K562 (cell line): Measurements from ENCODE around the gene SPEG. TPM values are rescaled to one million over a fixed set of nuclear protein-coding genes. Genes with fewer than 3 reads are reported as not detected.

ENCODE experiments used
- ADNP ChIP-seq: fragments of 200-800 bp; sonication (Bioruptor generic); IDR thresholded peaks from 2 replicates; pipeline ENCODE4 v1.6.1; 2016; ENCODE audit warnings: missing genetic modification characterization, missing compliant biosample characterization
- ATF7 ChIP-seq: fragments of 450-650 bp; IDR thresholded peaks from 2 replicates; pipeline ENCODE4 v1.7.1; 2014; ENCODE audit warnings: mild to moderate bottlenecking, moderate library complexity
- E2F3 ChIP-seq: fragments of 250-450 bp; sonication (Bioruptor Pico); IDR thresholded peaks from 2 replicates; pipeline ENCODE4 v1.4.0; 2020; ENCODE audit warnings: mild to moderate bottlenecking
- EGR1 ChIP-seq: fragments of 450-650 bp; conservative IDR thresholded peaks from 2 replicates; pipeline ENCODE4 v1.6.1; 2017; ENCODE audit warnings: mild to moderate bottlenecking
- ETV6 ChIP-seq, 3 experiments: fragments of 150-350 bp in 1 of 3; sonication (generic) in 1 of 3; formaldehyde crosslinking in 1 of 3; IDR thresholded peaks; 2 replicates each; pipeline versions ENCODE4 v1.6.1 to v1.8.0; 2014 to 2022; ENCODE audit warnings: borderline replicate concordance in 2 of 3, low read depth in 2 of 3, antibody characterized with exemption in 1 of 3, low read length in 1 of 3, mild to moderate bottlenecking in 1 of 3, missing genetic modification reagents in 1 of 3
- FOXP4 ChIP-seq: sonication (generic); formaldehyde crosslinking; IDR thresholded peaks from 2 replicates; pipeline ENCODE4 v1.8.0; 2022; ENCODE audit warnings: mild to moderate bottlenecking, missing genetic modification reagents, borderline replicate concordance
- HBP1 ChIP-seq: fragments of 450-650 bp; formaldehyde crosslinking; IDR thresholded peaks from 2 replicates; pipeline ENCODE4 v1.4.0; 2022; ENCODE audit warnings: missing genetic modification characterization
- HNRNPLL ChIP-seq: fragments of 200-400 bp; formaldehyde crosslinking; IDR thresholded peaks from 2 replicates; pipeline ENCODE4 v1.6.1; 2017; ENCODE audit warnings: low read length, low read depth, mild to moderate bottlenecking; ENCODE audit not compliant: poor library complexity, severe bottlenecking
- KDM2B ChIP-seq: fragments of 250-450 bp; sonication (Bioruptor Pico); IDR thresholded peaks from 2 replicates; pipeline ENCODE4 v1.8.0; 2021; ENCODE audit warnings: mild to moderate bottlenecking, moderate library complexity
- NR2C2 ChIP-seq, 2 experiments: fragments of 200-800 bp in 1 of 2; sonication (Bioruptor generic) in 1 of 2; sonication (generic) in 1 of 2; formaldehyde crosslinking in 1 of 2; IDR thresholded peaks; 2 replicates each; pipeline versions ENCODE4 v1.6.1 to v1.8.0; 2016 to 2022; ENCODE audit warnings: mild to moderate bottlenecking in 1 of 2, missing compliant biosample characterization in 1 of 2, missing genetic modification characterization in 1 of 2, missing genetic modification reagents in 1 of 2
- PCBP1 ChIP-seq: fragments of 200-400 bp; formaldehyde crosslinking; IDR thresholded peaks from 2 replicates; pipeline ENCODE4 v1.6.1; 2018; ENCODE audit warnings: mild to moderate bottlenecking, low read depth, low read length; ENCODE audit not compliant: poor library complexity, severe bottlenecking
- PHB ChIP-seq: fragments of 250-450 bp; sonication (Bioruptor Pico); IDR thresholded peaks from 2 replicates; pipeline ENCODE4 v1.5.0; 2021
- PML ChIP-seq: IDR thresholded peaks from 2 replicates; pipeline ENCODE4 v1.6.1; 2012; ENCODE audit warnings: low read length, inconsistent platforms
- RUNX1 ChIP-seq: sonication (generic); IDR thresholded peaks from 2 replicates; pipeline ENCODE4 v1.6.1; 2016; ENCODE audit warnings: antibody characterized with exemption, low read depth
- SAFB2 ChIP-seq: fragments of 200-400 bp; formaldehyde crosslinking; IDR thresholded peaks from 2 replicates; pipeline ENCODE4 v1.6.1; 2018; ENCODE audit warnings: borderline replicate concordance, low read length, low read depth, moderate library complexity; ENCODE audit not compliant: severe bottlenecking
- SIN3A ChIP-seq, 2 experiments: fragments of 150-350 bp in 1 of 2; IDR thresholded peaks; 2 replicates each; pipeline ENCODE4 v1.6.1; 2011 to 2016; ENCODE audit warnings: borderline replicate concordance in 2 of 2, low read depth in 2 of 2, low read length in 2 of 2, mild to moderate bottlenecking in 2 of 2, moderate library complexity in 2 of 2; ENCODE audit not compliant: control insufficient read depth in 1 of 2
- TARDBP ChIP-seq: fragments of 450-650 bp; IDR thresholded peaks from 2 replicates; pipeline ENCODE4 v1.6.1; 2016
- ZBED1 ChIP-seq: IDR thresholded peaks from 2 replicates; pipeline ENCODE4 v1.6.1; 2014
- ZFP91 ChIP-seq: sonication (generic); formaldehyde crosslinking; IDR thresholded peaks from 2 replicates; pipeline ENCODE4 v1.8.0; 2022; ENCODE audit warnings: mild to moderate bottlenecking, missing genetic modification reagents
- ZNF232 ChIP-seq: sonication (generic); formaldehyde crosslinking; IDR thresholded peaks from 2 replicates; pipeline ENCODE4 v1.8.0; 2022; ENCODE audit warnings: mild to moderate bottlenecking, missing genetic modification reagents
- ZNF436 ChIP-seq: fragments of 250-450, 450-650 bp; sonication (Bioruptor Pico); formaldehyde crosslinking; IDR thresholded peaks from 2 replicates; pipeline ENCODE4 v1.7.0; 2020; ENCODE audit warnings: mild to moderate bottlenecking
- ZNF668 ChIP-seq: fragments of 250-450 bp; sonication (Bioruptor Pico); IDR thresholded peaks from 2 replicates; pipeline ENCODE4 v1.8.0; 2022; ENCODE audit warnings: mild to moderate bottlenecking, inconsistent platforms
- ZZZ3 ChIP-seq: fragments of 450-650 bp; IDR thresholded peaks from 2 replicates; pipeline ENCODE4 v1.6.1; 2016; ENCODE audit warnings: antibody characterized with exemption, mild to moderate bottlenecking, moderate library complexity
- polyA plus RNA-seq, 8 experiments: library from polyadenylated mRNA; depleted of rRNA in 4 of 8; stranded (reverse) in 5 of 8; unstranded in 3 of 8; fragments of >200 nt; fragmentation: Nextera tagmentation in 2 of 8; fragmentation: Illumina TruSeq in 1 of 8; extraction: Ambion mirVana in 2 of 8; extraction: Trizol in 1 of 8; gene quantifications; 2 replicates each; pipeline versions ENCODE4 v1.2.1 to v1.2.3, GENCODE V29; 2011 to 2014; ENCODE audit warnings: inconsistent platforms in 1 of 8, missing spikeins in 1 of 8
- total RNA-seq, 7 experiments: library from RNA; depleted of rRNA in 6 of 7; stranded (reverse); fragments of >200 nt in 6 of 7; fragmentation: Illumina TruSeq in 2 of 7; extraction: Trizol in 2 of 7; gene quantifications; 2 replicates each; pipeline versions ENCODE4 v1.2.1 to v1.2.3, GENCODE V29; 2011 to 2021; ENCODE audit warnings: low replicate concordance in 1 of 7

The SPEG gene
- total and polyA plus RNA-seq, 9 of the 15 experiments (the other 6 are each of a cell fraction or from before 2014, with no cell fraction given), result 0.49 to 8.7 (median 3.0) TPM

GRCh38 chr2:219509780-219510511, 75.3 kb downstream of the SPEG start (continued):
- no peak for TF ChIP-seq ZFP91
- TF ChIP-seq PCBP1, result no peak
- no peak for TF ChIP-seq SAFB2
- TF ChIP-seq HBP1 (CRISPR knock-in tag), result 0 out of 2 replicates have a peak, but pooled peaks have one; percentile 64
- 0 out of 2 replicates have a peak, but pooled peaks have one; percentile 82 for TF ChIP-seq RUNX1
- TF ChIP-seq ATF7, result peak; percentile 44; the same call in 1 of the 2 replicates
- peak; percentile 91; the same call in 1 of the 2 replicates for TF ChIP-seq ZBED1
- 0 out of 4 replicates have a peak, but pooled peaks of 1 of the 2 experiments have one; percentile 59 for TF ChIP-seq ETV6 (IDR thresholded peaks at IDR 0.05; ENCODE audit: borderline replicate concordance in 1 of 2, low read depth in 2 of 2, low read length in 1 of 2)
- no peak for TF ChIP-seq ETV6 (CRISPR knock-in tag; IDR thresholded peaks at IDR 0.05; ENCODE audit: borderline replicate concordance)
- TF ChIP-seq E2F3 (CRISPR knock-in tag), result no peak
- TF ChIP-seq SIN3A (IDR thresholded peaks at IDR 0.05; ENCODE audit: borderline replicate concordance in 2 of 2, control insufficient read depth in 1 of 2, low read depth in 2 of 2, low read length in 2 of 2), result peak in 1 of 2 experiments; percentile 35; a peak in 1 of 4 replicates
- peak; percentile 46; the same call in 1 of the 2 replicates for TF ChIP-seq TARDBP
- TF ChIP-seq ADNP (tag), result no peak
- TF ChIP-seq ZZZ3, result no peak
- TF ChIP-seq NR2C2 (CRISPR knock-in tag; IDR thresholded peaks at IDR 0.05), result peak; percentile 64; the same call in 1 of the 2 replicates
- TF ChIP-seq NR2C2 (tag; IDR thresholded peaks at IDR 0.05), result peak; percentile 90
- no peak for TF ChIP-seq ZNF232 (CRISPR knock-in tag)
- TF ChIP-seq EGR1, result peak; percentile 70
- no peak for TF ChIP-seq ZNF668 (CRISPR knock-in tag)
- TF ChIP-seq HNRNPLL, result no peak
- TF ChIP-seq PML, result peak; percentile 90
- TF ChIP-seq KDM2B (CRISPR knock-in tag), result no peak
- no peak for TF ChIP-seq ZNF436
- TF ChIP-seq FOXP4 (CRISPR knock-in tag), result no peak
- TF ChIP-seq PHB (CRISPR knock-in tag), result no peak
